ENCODE results near the gene MKRN2.

GRCh38 chr3:12615266-12615665 lies 58.4 kb downstream of the MKRN2 start:
- TF ChIP-seq CTCF (conservative IDR thresholded peaks at IDR 0.05) (no peak), ZFX (IDR thresholded peaks at IDR 0.05) (no peak)
